Eye (tissue), 1 donor: ENCODE results near the gene GRP.

ENCODE experiments used
- DNase-seq: peaks from one replicate; pipeline ENCODE4 v3.0.0-alpha.2; 2015

Gene GRP

GRCh38 chr18:59268127-59268720 lies 48.3 kb downstream of the GRP start:
- peak; percentile 60 for DNase-seq

DNA sequence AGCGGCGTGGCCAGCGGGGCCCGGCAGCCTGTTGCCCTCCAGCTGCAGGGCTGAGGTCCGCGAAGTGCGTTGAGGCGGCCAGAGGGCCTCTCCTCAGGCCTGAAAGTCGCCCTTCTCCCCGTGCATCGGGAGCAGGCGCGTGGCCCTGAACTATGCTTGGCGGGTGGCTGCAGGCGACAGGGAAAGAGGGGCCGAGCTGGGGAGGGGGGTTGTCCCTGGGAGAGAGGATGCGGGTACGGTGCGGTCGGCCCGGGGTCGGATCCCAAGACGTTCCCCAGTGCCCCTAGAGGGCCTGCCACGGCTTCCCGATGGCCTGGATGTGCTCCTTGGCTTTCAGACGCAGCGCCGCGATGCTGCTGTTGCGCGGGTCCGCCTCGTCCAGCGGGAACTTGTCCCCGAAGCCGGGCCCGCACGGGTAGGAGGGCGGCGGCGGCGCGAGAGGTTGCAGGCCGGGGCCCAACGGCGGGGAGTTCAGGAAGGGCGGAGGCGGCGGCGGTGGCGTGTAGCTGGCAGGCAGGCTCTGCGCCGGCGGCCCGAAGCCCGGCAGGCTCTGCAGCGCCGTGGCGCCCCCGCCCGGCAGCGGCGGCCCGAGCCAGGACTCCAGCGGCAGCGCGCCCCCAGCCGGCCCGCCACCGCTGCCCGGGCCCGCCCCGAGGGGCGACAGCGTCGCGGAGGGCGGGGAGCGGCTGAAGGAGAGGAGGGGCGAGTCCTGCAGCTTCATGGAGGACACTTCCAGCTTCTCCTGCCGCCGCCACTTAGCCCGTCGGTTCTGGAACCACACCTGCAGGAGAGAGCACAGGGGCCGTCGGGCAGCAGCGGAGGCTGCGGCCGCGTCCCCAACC lies 49.0 kb downstream of the GRP start:
- no peak for DNase-seq

DNA sequence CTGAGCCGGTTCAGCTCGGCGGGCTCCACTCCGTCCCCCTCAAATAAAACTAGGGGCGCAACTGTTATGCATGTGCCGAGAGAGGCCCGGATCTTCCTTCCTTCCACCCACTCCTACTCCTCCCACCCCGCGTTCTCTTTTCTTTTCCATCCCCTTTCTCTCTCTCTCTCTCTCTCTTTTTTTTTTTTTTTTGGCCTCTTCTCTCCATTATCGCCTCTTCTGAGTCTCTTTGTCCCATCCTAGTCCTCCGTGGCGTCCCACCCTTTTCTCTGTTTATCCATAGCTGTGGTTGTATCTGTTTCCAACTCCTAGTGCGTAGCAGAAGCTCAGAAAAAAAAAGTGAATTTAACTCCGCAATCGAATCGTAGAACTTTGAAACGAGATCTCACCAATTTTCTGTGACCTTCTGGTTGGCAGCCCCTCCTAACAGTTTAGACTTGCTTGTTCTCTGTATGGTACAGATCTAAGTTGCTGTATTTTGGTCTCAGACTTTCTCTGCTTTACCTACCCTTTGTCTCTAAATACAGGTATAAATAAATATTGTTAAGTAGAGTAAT lies 49.7 kb downstream of the GRP start:
- DNase-seq = peak; percentile 83

- DNase-seq = peak; percentile 84
Observed at GRCh38 chr18:59270689-59271257, 50.8 kb downstream of the GRP start.

DNA sequence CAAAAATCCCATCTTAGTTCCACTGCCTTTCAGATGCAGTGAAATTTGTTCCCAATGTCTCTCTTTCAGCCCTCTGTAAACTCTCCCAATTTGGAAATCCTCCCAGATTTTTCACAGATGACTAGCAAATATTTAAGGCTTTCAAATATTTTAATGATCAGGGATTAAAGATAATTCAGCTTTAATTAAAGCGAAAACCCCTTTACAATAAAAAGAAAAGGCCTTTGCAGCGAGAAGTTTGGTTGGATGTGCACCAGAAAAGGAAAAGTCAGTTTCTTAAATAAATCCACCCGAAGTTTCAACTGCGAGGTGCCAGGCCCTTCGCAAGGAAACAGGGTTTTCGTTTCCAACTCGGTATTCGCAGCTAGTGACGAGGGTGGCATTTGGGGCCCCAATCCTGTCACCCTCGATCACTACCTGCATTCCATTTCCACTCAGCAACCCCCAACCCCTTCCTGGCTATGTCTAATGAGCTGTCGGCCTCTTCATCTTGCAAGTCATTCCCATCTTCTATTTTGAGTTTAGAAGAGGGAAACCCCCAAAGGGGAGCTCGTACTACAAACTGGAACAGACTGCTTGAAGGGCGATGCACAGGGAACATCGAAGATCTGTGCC lies 51.8 kb downstream of the GRP start:
- DNase-seq = no peak

- peak; percentile 79 for DNase-seq
Observed at GRCh38 chr18:59272221-59272888, 52.4 kb downstream of the GRP start.

GRCh38 chr18:59272891-59273758 lies 53.2 kb downstream of the GRP start, which contains the start of gene RAX:
Gene RAX (minus strand): TSS chr18:59273454. CDS start chr18:59273206, 248 bp downstream.
- peak; percentile 97 for DNase-seq

- peak; percentile 81 for DNase-seq
Observed at GRCh38 chr18:59273759-59274532, 54.0 kb downstream of the GRP start.

GRCh38 chr18:59274533-59274928 lies 54.6 kb downstream of the GRP start:
- no peak for DNase-seq

DNA sequence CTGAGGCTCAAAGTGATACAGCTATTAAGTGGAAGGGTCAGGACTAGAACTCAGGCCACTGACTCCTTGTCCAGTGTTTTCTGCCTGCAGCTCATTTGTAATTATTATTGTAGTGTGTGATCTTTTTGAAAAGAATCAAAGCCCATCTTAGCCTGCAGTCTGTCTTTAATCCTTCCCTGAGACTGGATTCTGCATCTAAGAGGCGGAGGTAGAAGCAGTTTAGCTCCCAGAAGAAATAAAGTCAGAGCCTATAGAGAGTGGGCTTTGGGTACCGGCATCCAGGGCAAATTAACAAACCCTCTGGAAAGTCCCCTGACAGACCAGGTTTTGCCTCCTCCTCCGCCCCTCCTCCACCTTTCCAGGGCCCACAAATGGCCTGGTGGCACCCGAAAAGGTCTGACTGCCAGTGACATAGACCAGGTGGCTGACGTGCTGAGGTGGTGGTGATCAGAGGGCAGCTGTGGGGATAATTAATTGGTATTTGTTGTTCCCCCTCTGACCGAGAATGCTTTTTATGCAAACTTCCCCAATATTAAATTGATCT lies 55.5 kb downstream of the GRP start:
- DNase-seq = no peak

DNA sequence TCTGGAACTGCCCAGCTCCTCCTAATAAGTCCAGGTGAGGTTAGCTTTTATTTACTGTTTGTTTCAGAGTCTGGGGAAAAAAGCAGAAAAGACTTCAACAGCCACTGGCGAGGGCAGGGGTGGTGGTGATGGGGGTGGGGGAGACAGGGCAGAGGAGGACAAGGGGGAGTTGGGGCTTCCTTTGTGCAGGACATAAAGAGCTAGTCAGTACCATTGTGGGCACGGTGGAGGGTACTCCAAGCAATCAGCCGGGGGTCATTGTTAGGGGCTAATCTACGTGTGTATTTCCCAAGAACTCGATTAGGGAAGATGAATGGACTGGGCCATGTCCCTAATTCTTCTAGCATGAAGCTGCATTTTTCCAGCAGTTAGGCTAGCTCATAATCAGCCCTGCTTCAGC lies 56.1 kb downstream of the GRP start:
- DNase-seq = peak; percentile 81

DNA sequence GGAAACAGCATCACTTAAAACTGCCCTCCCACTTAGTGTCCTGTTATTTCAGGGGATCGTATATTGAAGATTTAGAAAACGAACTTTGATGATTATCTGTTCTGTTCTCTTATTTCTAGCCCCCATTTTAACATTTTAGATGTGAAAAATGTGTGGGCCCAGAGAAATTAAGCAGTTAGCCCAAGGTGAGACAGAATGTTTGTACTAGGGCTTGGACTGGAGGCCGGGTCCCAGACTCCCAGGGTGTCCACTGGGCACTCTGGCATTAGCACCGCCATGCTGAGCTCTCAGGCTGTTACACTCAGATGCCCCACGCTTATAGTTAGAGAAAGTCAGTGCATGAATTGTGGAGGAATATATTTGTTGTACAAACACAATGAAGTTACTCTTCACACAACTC lies 58.8 kb downstream of the GRP start:
- DNase-seq = no peak

- DNase-seq = no peak
Observed at GRCh38 chr18:59279193-59279592, 59.2 kb downstream of the GRP start.

- DNase-seq = no peak
Observed at GRCh38 chr18:59279722-59280121, 59.8 kb downstream of the GRP start.
